PC-3 (cell line): Measurements from ENCODE around the gene EXD1.

Source experiments
- CTCF ChIP-seq: fragments of 300-600 bp; sonication (generic); conservative IDR thresholded peaks from 2 replicates; pipeline ENCODE4 v1.5.1; 2017; ENCODE audit warnings: antibody characterized with exemption, low read depth, mild to moderate bottlenecking, low read length
- EZH2 ChIP-seq: fragments of 300-600 bp; sonication (generic); IDR thresholded peaks from one replicate; pipeline ENCODE4 v1.6.1; 2017; ENCODE audit warnings: antibody characterized with exemption, mild to moderate bottlenecking, low read length; ENCODE audit not compliant: unreplicated experiment
- EZH2phosphoT487 ChIP-seq: fragments of 300-600 bp; sonication (generic); IDR thresholded peaks from 2 replicates; pipeline ENCODE4 v1.6.1; 2018; ENCODE audit warnings: mild to moderate bottlenecking, antibody characterized with exemption, low read length, borderline replicate concordance

- TF ChIP-seq CTCF, result no peak
- TF ChIP-seq EZH2, result no peak
- TF ChIP-seq EZH2phosphoT487, result no peak
Measured at GRCh38 chr15:41256103-41256502, 25.5 kb upstream of the EXD1 start.
